Lung (tissue), 12 donors: ENCODE measurements around the gene ERBB4. TPM values are rescaled to one million over a fixed set of nuclear protein-coding genes. Genes with fewer than 3 reads are reported as not detected.

Experiments used
- ATAC-seq: fragments of 200-7000 bp; cut with Tn5 transposase; one replicate; pipeline ENCODE4 v1.9.1; 2020; ENCODE audit warnings: moderate number of reproducible peaks; ENCODE audit not compliant: insufficient read depth, low FRiP score
- DNase-seq, 3 donors: peaks; one replicate each; pipeline ENCODE4 v3.0.0-alpha.2; 2013 to 2017
- H3K27ac ChIP-seq, 2 donors: one replicate each; pipeline ENCODE4 v1.5.1; 2013; ENCODE audit warnings: mild to moderate bottlenecking in 2 of 2, moderate library complexity in 2 of 2, control low read depth in 1 of 2, inconsistent platforms in 1 of 2, low read depth in 1 of 2, low read length in 1 of 2
- H3K27me3 ChIP-seq, 3 donors: one replicate each; pipeline ENCODE4 v1.5.1; 2013; ENCODE audit warnings: low read length in 2 of 3; ENCODE audit not compliant: control insufficient read depth in 3 of 3, insufficient read depth in 3 of 3
- H3K36me3 ChIP-seq, 4 donors: one replicate each; pipeline ENCODE4 v1.5.1; 2013; ENCODE audit warnings: low read length in 4 of 4, mild to moderate bottlenecking in 1 of 4, moderate library complexity in 1 of 4; ENCODE audit not compliant: control insufficient read depth in 4 of 4, insufficient read depth in 4 of 4
- H3K4me1 ChIP-seq, 5 donors: one replicate each; pipeline ENCODE4 v1.5.1; 2013; ENCODE audit warnings: low read length in 5 of 5, mild to moderate bottlenecking in 2 of 5, moderate library complexity in 1 of 5; ENCODE audit not compliant: control insufficient read depth in 5 of 5, insufficient read depth in 5 of 5
- H3K4me3 ChIP-seq: one replicate; pipeline ENCODE4 v1.5.1; 2013; ENCODE audit warnings: mild to moderate bottlenecking, control low read depth, moderate library complexity
- H3K9ac ChIP-seq, 2 donors: one replicate each; pipeline ENCODE4 v1.5.1; 2013; ENCODE audit warnings: low read length in 2 of 2, control low read depth in 1 of 2; ENCODE audit not compliant: insufficient read depth in 1 of 2
- H3K9me3 ChIP-seq, 4 donors: one replicate each; pipeline ENCODE4 v1.5.1; 2013; ENCODE audit warnings: low read length in 3 of 4, mild to moderate bottlenecking in 1 of 4, moderate library complexity in 1 of 4; ENCODE audit not compliant: control insufficient read depth in 4 of 4, insufficient read depth in 3 of 4
- CTCF ChIP-seq: IDR thresholded peaks from 2 replicates; pipeline ENCODE4 v1.5.1; 2012; ENCODE audit warnings: mild to moderate bottlenecking; ENCODE audit errors: control extremely low read depth, extremely low read depth
- WGBS, 2 donors: extraction: QIAGEN DNeasy Blood & Tissue Kit; methylation state at CpG; one replicate each; pipeline ENCODE4 v1.1.7; 2013; 5-methylcytosine and 5-hydroxymethylcytosine counted together
- polyA plus RNA-seq, 2 donors: library from polyadenylated mRNA; stranded (reverse); fragments of 200-250 nt; gene quantifications; one replicate each; pipeline ENCODE4 v1.2.1, GENCODE V29; 2013
- total RNA-seq, 2 donors: library from RNA; depleted of rRNA in 1 of 2; stranded (reverse); fragments of >200 nt in 1 of 2; gene quantifications; one replicate each; pipeline ENCODE4 v1.2.1, GENCODE V29; 2014 to 2021
- donor health status: control.
- donor health status: control.
- donor health status: Bipolar disorder and iron deficiency.
- donor health status: healthy.
- donor health status: DM: yes; HTN: yes; CAD: no.

Gene ERBB4
- total and polyA plus RNA-seq, 4 donors, result 0.41 to 16.8 (median 5.3) TPM

GRCh38 chr2:212142631-212143030, 396.0 kb downstream of the ERBB4 start:
- H3K4me3 ChIP-seq, result no peak overlapping the region
- no peaks in the 10 kb centered on the region for H3K4me1 ChIP-seq
- no peak for DNase-seq
- WGBS, 2 donors, result 67 to 72% methylated on average over 2 of the region's 2 CpGs
- H3K9ac ChIP-seq, result no peak overlapping the region
- no peaks in the 10 kb centered on the region for H3K27me3 ChIP-seq
- no peaks in the 10 kb centered on the region for H3K36me3 ChIP-seq
- no peak for TF ChIP-seq CTCF
- H3K9me3 ChIP-seq, result no peaks in the 10 kb centered on the region
- no peak overlapping the region for H3K27ac ChIP-seq
- no peak for ATAC-seq

- WGBS, 2 donors, result 80 to 86% methylated on average over 1 of the region's 1 CpG
- Histone ChIP-seq H3K9ac (no peak overlapping the region), H3K4me3 (no peak overlapping the region), H3K27me3 (no peaks in the 10 kb centered on the region), H3K36me3 (no peaks in the 10 kb centered on the region), H3K4me1 (no peaks in the 10 kb centered on the region), H3K27ac (no peak overlapping the region), H3K9me3 (no peaks in the 10 kb centered on the region)
- no peak for DNase-seq
- no peak for ATAC-seq
- TF ChIP-seq CTCF, result no peak
Measured at GRCh38 chr2:212141499-212141898, 397.1 kb downstream of the ERBB4 start.

DNA sequence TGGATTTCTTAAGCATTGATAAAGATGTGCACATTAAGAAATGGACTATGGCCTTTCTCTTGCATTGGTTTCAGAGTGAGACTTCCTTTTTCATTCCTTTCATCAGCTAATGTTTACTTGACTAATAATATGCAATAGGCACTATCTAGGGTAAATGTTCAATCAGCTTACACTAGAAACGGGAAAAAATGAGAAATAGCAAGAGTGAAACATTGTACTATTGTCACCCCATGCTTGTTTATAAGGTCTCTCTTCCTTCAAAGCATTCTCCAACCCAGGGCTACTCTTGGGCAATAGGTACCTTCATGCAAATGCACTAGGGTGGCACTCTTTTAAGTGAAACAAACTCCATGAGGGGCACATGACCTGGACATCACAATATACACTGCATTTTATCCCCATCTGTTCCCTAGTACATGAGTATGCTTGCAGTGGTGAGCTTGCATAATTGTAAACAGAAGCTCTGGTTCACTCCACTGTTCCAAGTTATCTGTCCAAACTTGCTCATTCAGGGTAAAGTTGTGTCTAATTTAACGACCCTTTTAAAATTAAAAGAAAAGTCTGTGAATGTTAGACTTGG, 402.3 kb downstream of the ERBB4 start:
- H3K4me1 ChIP-seq, result no peaks in the 10 kb centered on the region
- 50 to 66% methylated on average over 2 of the region's 2 CpGs for WGBS, 2 donors
- H3K4me3 ChIP-seq, result no peak overlapping the region
- no peak for TF ChIP-seq CTCF
- H3K27ac ChIP-seq, result no peak overlapping the region
- DNase-seq, result no peak
- ATAC-seq, result no peak
- H3K36me3 ChIP-seq, result no peaks in the 10 kb centered on the region
- no peak overlapping the region for H3K9ac ChIP-seq
- H3K9me3 ChIP-seq, result no peaks in the 10 kb centered on the region
- no peaks in the 10 kb centered on the region for H3K27me3 ChIP-seq

- no peaks in the 10 kb centered on the region for H3K27me3 ChIP-seq
- no peak for DNase-seq
- WGBS, 2 donors, result 44 to 60% methylated on average over 2 of the region's 2 CpGs
- no peak overlapping the region for H3K9ac ChIP-seq
- H3K9me3 ChIP-seq, result no peaks in the 10 kb centered on the region
- TF ChIP-seq CTCF, result no peak
- no peak overlapping the region for H3K27ac ChIP-seq
- ATAC-seq, result no peak
- H3K4me3 ChIP-seq, result no peak overlapping the region
- no peaks in the 10 kb centered on the region for H3K4me1 ChIP-seq
- H3K36me3 ChIP-seq, result no peaks in the 10 kb centered on the region
Measured at GRCh38 chr2:212135739-212136138, 402.9 kb downstream of the ERBB4 start.
